ENCODE data around the gene UNCX. TPM values are rescaled to one million over a fixed set of nuclear protein-coding genes. Genes with fewer than 3 reads are reported as not detected.

UNCX gene
- total RNA-seq, 1 donor from 2014 or later, result not detected

Other genes with a start within 250 kb of the UNCX start
- gene CYP2W1, start 249.7 kb upstream of the UNCX start, total RNA-seq, result not detected
- gene GPR146, start 188.3 kb upstream of the UNCX start, total RNA-seq, result 44.8 TPM
- gene GPER1, start 144.8 kb upstream of the UNCX start, total RNA-seq, result 26.0 TPM
- 14.8 TPM for gene ZFAND2A, start 72.7 kb upstream of the UNCX start, total RNA-seq
- gene MICALL2, start 226.6 kb downstream of the UNCX start, total RNA-seq, result 28.9 TPM